Esophagus squamous epithelium (tissue), 5 donors: ENCODE data around the gene SPTLC1. TPM values are rescaled to one million over a fixed set of nuclear protein-coding genes. Genes with fewer than 3 reads are reported as not detected.
"Not testable (repeated sequence)": the region's sequence is repeated elsewhere in the genome, so short reads cannot be mapped to it uniquely, and the experiment has no call there.

Source experiments
- DNase-seq: peaks from one replicate; lab custom pipeline; 2025; lab: John Stamatoyannopoulos, UW
- H3K27ac ChIP-seq, 4 donors: fragments of 200-600 bp; sonication (generic); one replicate each; pipeline ENCODE4 v1.5.1; 2016 to 2019; ENCODE audit warnings: mild to moderate bottlenecking in 1 of 4
- H3K27me3 ChIP-seq, 4 donors: fragments of 200-600 bp; sonication (generic); 1 replicate in 3 of 4; 2 replicates in 1 of 4; pipeline versions ENCODE4 v1.5.1 to v1.6.0; 2017 to 2021; ENCODE audit warnings: antibody characterized with exemption in 1 of 4
- H3K36me3 ChIP-seq, 3 donors: fragments of 200-600 bp; sonication (generic); one replicate each; pipeline ENCODE4 v1.5.1; 2016 to 2019
- H3K4me1 ChIP-seq, 3 donors: fragments of 200-600 bp; sonication (generic); one replicate each; pipeline ENCODE4 v1.5.1; 2017 to 2019
- H3K4me3 ChIP-seq, 4 donors: fragments of 200-600 bp; sonication (generic); 1 replicate in 3 of 4; 2 replicates in 1 of 4; pipeline ENCODE4 v1.5.1; 2016 to 2019; ENCODE audit warnings: mild to moderate bottlenecking in 2 of 4, moderate library complexity in 1 of 4
- H3K9me3 ChIP-seq, 3 donors: fragments of 200-600 bp; sonication (generic); one replicate each; pipeline ENCODE4 v1.5.1; 2016 to 2019
- POLR2A ChIP-seq, 4 donors: fragments of 450-650 bp; IDR thresholded peaks; one replicate each; pipeline ENCODE4 v1.6.1; 2017; ENCODE audit warnings: antibody characterized with exemption in 4 of 4, mild to moderate bottlenecking in 4 of 4, moderate library complexity in 3 of 4
- WGBS, 2 donors: methylation state at CpG; one replicate each; pipeline ENCODE4 v1.1.5; 2018; 5-methylcytosine and 5-hydroxymethylcytosine counted together
- intact Hi-C: fragments of 100-400 bp; cut with DNase I; formaldehyde crosslinking; loops from one replicate; pipeline ENCODE4 v1.15.0; 2022
- total RNA-seq, 4 donors: library from RNA; depleted of rRNA; stranded (reverse); fragments of >200 nt; gene quantifications; one replicate each; pipeline ENCODE4 v1.1.0, GENCODE V29; 2016
- TF ChIP-seq, protein P1 (sequence below), 6 experiments: fragments of 450-650 bp in 4 of 6; fragments of 200-600 bp in 2 of 6; sonication (generic) in 2 of 6; IDR thresholded peaks; one replicate each; pipeline ENCODE4 v1.5.1; 2016 to 2019; ENCODE audit warnings: antibody characterized with exemption in 6 of 6, mild to moderate bottlenecking in 4 of 6, moderate library complexity in 4 of 6
- donor health status: DM: yes; HTN: yes; CAD: no.

SPTLC1 gene
- total RNA-seq, 4 donors from 2014 or later = 91.4 to 107 (median 96.5) TPM

DNA sequence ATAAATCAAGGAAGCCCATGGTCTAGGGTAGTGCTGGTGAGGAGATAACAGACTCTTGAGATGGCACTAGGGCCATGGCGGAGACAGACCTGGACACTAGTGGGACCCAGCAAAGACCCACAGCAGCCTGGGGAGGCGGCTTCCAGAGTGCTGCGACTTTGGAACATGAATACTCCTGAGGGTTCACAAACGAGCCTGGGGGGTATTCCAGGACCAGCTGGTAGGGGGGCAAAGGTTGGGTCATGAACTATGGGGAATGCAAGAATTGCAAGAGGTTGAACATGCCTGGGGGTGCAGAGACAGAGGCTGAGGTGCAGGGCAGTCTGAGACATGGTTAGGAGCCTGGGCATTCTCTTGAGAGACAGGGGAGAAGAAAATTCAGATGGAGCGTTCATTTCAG is 43.8 kb upstream of the SPTLC1 start:
- 73 to 78% methylated on average over 5 of the region's 5 CpGs for WGBS, 2 donors
- Histone ChIP-seq H3K27me3 (peaks cover 0 to 7% (median 0%) of the 10 kb centered on the region in 4 donors), H3K4me3 (no peak overlapping the region), H3K36me3 (no peaks in the 10 kb centered on the region), H3K27ac (no peak overlapping the region), H3K4me1 (no peaks in the 10 kb centered on the region), H3K9me3 (no peaks in the 10 kb centered on the region)
- no peak for TF ChIP-seq POLR2A (IDR thresholded peaks at IDR 0.05)
- TF ChIP-seq, protein P1, sequence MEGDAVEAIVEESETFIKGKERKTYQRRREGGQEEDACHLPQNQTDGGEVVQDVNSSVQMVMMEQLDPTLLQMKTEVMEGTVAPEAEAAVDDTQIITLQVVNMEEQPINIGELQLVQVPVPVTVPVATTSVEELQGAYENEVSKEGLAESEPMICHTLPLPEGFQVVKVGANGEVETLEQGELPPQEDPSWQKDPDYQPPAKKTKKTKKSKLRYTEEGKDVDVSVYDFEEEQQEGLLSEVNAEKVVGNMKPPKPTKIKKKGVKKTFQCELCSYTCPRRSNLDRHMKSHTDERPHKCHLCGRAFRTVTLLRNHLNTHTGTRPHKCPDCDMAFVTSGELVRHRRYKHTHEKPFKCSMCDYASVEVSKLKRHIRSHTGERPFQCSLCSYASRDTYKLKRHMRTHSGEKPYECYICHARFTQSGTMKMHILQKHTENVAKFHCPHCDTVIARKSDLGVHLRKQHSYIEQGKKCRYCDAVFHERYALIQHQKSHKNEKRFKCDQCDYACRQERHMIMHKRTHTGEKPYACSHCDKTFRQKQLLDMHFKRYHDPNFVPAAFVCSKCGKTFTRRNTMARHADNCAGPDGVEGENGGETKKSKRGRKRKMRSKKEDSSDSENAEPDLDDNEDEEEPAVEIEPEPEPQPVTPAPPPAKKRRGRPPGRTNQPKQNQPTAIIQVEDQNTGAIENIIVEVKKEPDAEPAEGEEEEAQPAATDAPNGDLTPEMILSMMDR (IDR thresholded peaks at IDR 0.05) = no peak
- no peak for DNase-seq
- intact Hi-C loops = no loop called here

DNA sequence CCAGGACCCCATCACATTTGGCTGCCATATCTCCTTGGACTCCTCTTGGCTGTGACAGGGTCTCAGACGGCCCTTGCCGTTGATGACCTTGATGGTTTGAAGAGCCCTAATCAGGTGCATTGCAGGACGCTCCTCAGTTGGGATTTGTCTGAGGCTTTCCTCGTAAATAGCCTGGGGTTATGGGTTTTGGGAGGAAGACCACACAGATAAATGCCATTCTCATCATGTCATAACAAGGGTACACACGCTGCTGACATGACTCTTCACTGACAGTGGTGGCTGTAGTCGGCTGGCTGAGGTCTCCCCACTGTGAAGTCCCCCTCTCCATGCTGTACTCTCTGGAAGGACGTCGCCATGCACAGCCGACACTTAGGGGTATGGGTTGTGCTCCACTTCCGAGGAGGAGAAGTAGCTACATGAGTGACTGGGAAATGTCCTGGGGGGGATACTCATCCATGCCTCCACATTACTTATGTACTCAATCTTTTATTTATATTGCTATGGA is 42.9 kb upstream of the SPTLC1 start:
- intact Hi-C loops = no loop called here
- TF ChIP-seq POLR2A (IDR thresholded peaks at IDR 0.05) = no peak
- TF ChIP-seq, protein P1 (IDR thresholded peaks at IDR 0.05) = no peak
- Histone ChIP-seq H3K4me1 (peaks cover 0 to 8% (median 5%) of the 10 kb centered on the region in 3 donors), H3K27me3 (peaks cover 0 to 7% (median 0%) of the 10 kb centered on the region in 4 donors), H3K27ac (no peak overlapping the region), H3K36me3 (no peaks in the 10 kb centered on the region), H3K4me3 (no peak overlapping the region), H3K9me3 (no peaks in the 10 kb centered on the region)
- WGBS, 2 donors = 83 to 84% methylated on average over 5 to 6 of the region's 10 CpGs
- no peak for DNase-seq

DNA sequence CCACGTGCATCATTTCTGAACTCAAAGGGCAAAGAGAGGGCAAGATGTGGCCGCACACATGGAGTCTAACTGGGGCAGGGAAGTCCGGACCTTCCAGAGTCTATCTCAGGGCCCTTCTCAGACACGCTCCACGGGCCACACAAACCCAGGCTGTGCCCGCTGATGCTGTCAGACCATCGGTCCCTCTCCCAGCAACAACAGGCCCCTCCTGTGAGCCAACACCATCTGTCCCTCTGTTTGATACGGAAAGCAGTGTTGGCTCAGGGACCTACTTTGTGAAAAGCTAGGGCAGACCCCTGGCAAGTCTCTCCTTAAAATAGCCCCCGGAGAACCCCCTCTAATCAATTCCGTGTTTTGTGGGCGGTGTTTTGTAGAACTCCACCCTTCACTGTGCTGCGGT is 40.5 kb upstream of the SPTLC1 start:
- intact Hi-C loops, H3K9me3 ChIP-seq, DNase-seq, H3K36me3 ChIP-seq, H3K27me3 ChIP-seq, H3K27ac ChIP-seq, H3K4me3 ChIP-seq: not testable (repeated sequence)
- H3K4me1 ChIP-seq = peaks cover 2 to 23% (median 8%) of the 10 kb centered on the region in 3 donors
- WGBS, 2 donors = 70 to 77% methylated on average over 6 to 7 of the region's 12 CpGs

DNA sequence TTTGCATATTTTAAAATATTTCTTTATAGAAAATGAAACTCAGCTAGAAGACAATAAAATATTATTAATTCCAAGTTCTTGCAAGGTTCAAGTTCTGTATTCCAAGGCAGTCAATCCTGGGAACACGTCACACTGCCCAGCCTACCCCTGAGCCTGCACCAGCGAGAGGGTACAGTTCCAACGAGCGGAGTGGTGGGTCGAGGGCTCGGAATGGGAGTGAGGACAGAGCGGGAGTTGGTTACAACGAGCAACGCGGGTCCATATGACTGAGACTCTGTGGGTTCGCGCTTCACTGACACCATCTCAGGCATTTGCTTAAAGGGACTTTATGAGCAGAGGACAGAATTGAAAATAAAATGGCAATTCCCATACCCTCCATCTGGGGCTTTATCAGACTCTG is 40.0 kb upstream of the SPTLC1 start:
- Histone ChIP-seq H3K4me3 (no peak overlapping the region), H3K36me3 (no peaks in the 10 kb centered on the region), H3K9me3 (no peaks in the 10 kb centered on the region), H3K27ac (no peak overlapping the region), H3K4me1 (peaks cover 2 to 23% (median 8%) of the 10 kb centered on the region in 3 donors), H3K27me3 (peaks cover 0 to 7% (median 0%) of the 10 kb centered on the region in 4 donors)
- 79 to 89% methylated on average over 12 of the region's 12 CpGs for WGBS, 2 donors
- TF ChIP-seq, protein P1 (IDR thresholded peaks at IDR 0.05) = no peak
- no peak for TF ChIP-seq POLR2A (IDR thresholded peaks at IDR 0.05)
- intact Hi-C loops = no loop called here
- DNase-seq = no peak

DNA sequence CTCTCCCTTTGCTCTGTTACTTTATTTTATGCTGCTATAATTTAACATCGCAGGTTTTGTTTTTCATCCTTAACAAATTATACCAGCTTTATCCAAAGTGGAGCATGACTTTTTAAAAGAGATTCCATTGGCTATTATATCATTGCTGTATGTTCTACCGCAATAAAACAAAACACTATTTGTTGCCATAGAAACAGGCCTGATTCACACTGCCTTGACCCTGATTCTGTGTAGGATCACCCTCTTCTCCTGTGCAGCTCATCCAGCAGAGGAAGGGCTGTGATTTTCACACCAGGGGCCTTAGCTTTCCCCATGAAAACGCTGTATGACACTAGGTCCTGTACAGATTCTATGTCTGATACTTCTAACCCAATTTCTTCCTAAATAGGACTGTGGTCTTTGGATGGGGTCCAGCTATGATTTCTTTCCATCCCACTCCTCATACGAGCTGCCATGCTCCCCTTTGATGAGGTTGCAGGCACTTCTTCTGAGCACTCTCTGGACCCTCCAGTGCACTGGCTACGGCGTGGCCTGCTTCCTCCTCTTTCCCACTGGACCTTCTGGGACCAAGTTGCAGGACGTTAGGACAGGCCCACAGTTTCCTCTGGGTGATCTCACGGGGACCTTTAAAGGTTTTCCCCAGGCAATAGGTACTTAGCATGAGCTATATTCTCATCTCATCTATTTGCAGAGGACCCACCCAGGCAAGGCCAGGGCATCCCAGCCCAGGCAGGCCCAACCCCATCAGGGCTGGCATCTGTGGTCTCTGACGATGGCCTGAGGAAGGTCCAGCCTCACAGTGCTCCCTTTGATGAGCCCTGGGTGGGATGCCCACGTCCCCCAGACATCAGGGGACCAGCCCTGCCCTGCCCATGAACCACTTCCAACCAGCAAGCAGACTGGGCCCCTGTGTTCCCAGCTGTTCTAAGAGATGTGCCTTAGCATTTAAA is 38.5 kb upstream of the SPTLC1 start:
- H3K27me3 ChIP-seq, intact Hi-C loops, H3K36me3 ChIP-seq, DNase-seq, H3K27ac ChIP-seq, H3K9me3 ChIP-seq, H3K4me3 ChIP-seq: not testable (repeated sequence)
- WGBS, 2 donors = 56 to 73% methylated on average over 5 to 8 of the region's 10 CpGs
- peaks cover 2 to 23% (median 8%) of the 10 kb centered on the region in 3 donors for H3K4me1 ChIP-seq
